Esophagus muscularis mucosa (tissue), 3 donors: ENCODE measurements around the gene ARMC10.

Experiments
- CTCF ChIP-seq, 3 experiments: fragments of 200-600 bp in 2 of 3; fragments of 450-650 bp in 1 of 3; sonication (generic) in 2 of 3; IDR thresholded peaks; one replicate each; pipeline ENCODE4 v1.5.1; 2017 to 2019; ENCODE audit warnings: antibody characterized with exemption in 3 of 3, mild to moderate bottlenecking in 2 of 3, moderate library complexity in 1 of 3
- POLR2A ChIP-seq: fragments of 450-650 bp; IDR thresholded peaks from one replicate; pipeline ENCODE4 v1.6.1; 2017; ENCODE audit warnings: antibody characterized with exemption, moderate library complexity, mild to moderate bottlenecking, low read depth

- TF ChIP-seq POLR2A (no peak), CTCF (IDR thresholded peaks at IDR 0.05) (no peak)
These were observed 42.1 kb downstream of the ARMC10 start for GRCh38 chr7:103116991-103117390.
